Activated T-helper 1 cell treated with anti-CD3 and anti-CD28 coated beads, Interleukin-12 subunit alpha, Interleukin-12 subunit beta, Interleukin-2, Interleukin-4 antibody, amounts not matched to agents 30 ng/mL and 10 ng/mL and 1 ng/mL, durations not matched to agents 14 hours and 24 hours and 36 hours (primary cell): ENCODE measurements around the gene KCNA10. TPM values are rescaled to one million over a fixed set of nuclear protein-coding genes. Genes with fewer than 3 reads are reported as not detected.

Source experiments
- DNase-seq: peaks from one replicate; pipeline ENCODE4 v3.0.0; 2021; ENCODE audit warnings: low spot score
- H3K27ac Mint-ChIP-seq: one replicate; pipeline ENCODE4 v1.8.0; 2021; ENCODE audit warnings: mild to moderate bottlenecking, mixed read lengths
- H3K27me3 Mint-ChIP-seq: one replicate; pipeline ENCODE4 v1.8.0; 2022; ENCODE audit warnings: mild to moderate bottlenecking, moderate library complexity, mixed read lengths; ENCODE audit not compliant: insufficient read depth
- H3K36me3 Mint-ChIP-seq: one replicate; pipeline ENCODE4 v1.8.0; 2021; ENCODE audit warnings: low read depth, mixed read lengths
- H3K4me1 Mint-ChIP-seq: one replicate; pipeline ENCODE4 v1.8.0; 2021; ENCODE audit warnings: low read depth, mixed read lengths
- H3K4me3 Mint-ChIP-seq: one replicate; pipeline ENCODE4 v1.8.0; 2021; ENCODE audit warnings: mild to moderate bottlenecking, moderate library complexity, mixed read lengths
- H3K9me3 Mint-ChIP-seq: one replicate; pipeline ENCODE4 v1.8.0; 2021; ENCODE audit warnings: mixed read lengths
- intact Hi-C: fragments of 100-400 bp; cut with micrococcal nuclease; formaldehyde crosslinking; loops from one replicate; pipeline ENCODE4 v1.15.1; 2024
- total RNA-seq: library from RNA; stranded (reverse); gene quantifications from 2 replicates; pipeline ENCODE4 v1.2.3, GENCODE V29; 2022

The KCNA10 gene
- not detected in 2 replicates for total RNA-seq

DNA sequence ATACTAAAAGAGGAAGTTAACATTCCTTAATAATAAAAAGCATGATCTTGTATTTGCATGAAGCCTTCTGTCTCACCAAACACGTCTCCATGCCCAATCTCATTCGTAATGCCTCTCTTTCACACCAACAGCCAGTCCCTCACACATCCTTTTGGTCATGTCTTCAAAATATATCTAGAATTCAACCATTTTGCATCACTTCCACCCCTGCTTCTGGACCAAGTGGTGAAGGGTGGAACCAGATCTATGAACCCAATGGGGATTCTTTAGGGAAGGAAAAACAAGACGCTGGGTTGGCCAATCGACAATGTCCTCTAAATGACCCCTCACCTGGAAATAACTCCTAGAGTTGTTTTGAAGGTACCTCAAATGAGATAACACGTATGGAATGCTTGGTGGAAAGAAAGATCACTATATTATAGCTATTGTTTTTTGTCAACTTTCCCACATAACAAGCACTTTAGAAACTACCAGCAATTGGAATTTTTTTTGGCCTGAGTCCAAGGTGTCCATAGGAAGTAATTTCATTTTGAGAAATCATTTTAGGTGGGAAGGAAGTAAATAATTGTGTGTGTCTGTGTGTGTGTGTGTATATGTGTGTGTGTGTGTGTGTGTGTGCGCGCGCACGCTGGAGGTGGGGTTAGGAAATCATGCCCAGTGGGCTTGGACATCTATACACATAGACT lies at the start of gene KCNA10:
Gene KCNA10 (minus strand): TSS at position 51 of the 686 bp plus-strand sequence. CDS start 388 bp downstream, outside the sequence.
- DNase-seq, result no peak
- Mint-ChIP-seq H3K36me3 (no peaks in the 10 kb centered on the region), H3K27ac (no peak within 1 kb of the TSS), H3K27me3 (peaks cover 12% of the 10 kb centered on the region), H3K4me3 (no peak within 1 kb of the TSS), H3K4me1 (peaks cover 1% of the 10 kb centered on the region), H3K9me3 (no peaks in the 10 kb centered on the region)
- intact Hi-C loops, result no loop called here

- Mint-ChIP-seq H3K27me3 (peaks cover 37% of the 10 kb centered on the region), H3K9me3 (no peaks in the 10 kb centered on the region), H3K36me3 (no peaks in the 10 kb centered on the region), H3K4me3 (no peak overlapping the region), H3K27ac (no peak overlapping the region), H3K4me1 (no peaks in the 10 kb centered on the region)
- DNase-seq, result no peak
- intact Hi-C loops, result no loop called here
Observed at GRCh38 chr1:110566836-110567235, 47.9 kb upstream of the KCNA10 start.

DNA sequence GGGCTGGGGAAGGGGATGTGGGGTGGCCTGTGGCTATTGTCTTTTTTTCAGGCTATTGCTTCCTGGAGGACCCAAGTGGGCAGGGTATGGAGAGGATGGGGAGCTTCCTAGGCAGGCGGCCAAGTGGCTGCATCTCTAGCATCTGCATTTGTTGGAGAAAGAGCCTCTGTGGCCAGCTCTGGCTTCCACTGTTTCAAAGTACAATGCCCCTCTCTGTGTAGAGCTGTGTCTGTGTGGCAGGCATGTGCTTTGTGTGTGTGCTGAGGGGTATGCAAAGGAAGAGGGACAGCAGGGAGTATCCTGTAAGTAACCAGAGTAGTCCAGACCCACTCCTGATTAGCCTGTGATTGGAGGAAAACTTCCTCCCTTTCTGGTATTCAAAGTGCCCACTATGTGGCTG lies 46.6 kb upstream of the KCNA10 start:
- intact Hi-C loops, result no loop called here
- Mint-ChIP-seq H3K4me3 (no peak overlapping the region), H3K27ac (no peak overlapping the region), H3K4me1 (no peaks in the 10 kb centered on the region), H3K27me3 (peaks cover 28% of the 10 kb centered on the region), H3K9me3 (no peaks in the 10 kb centered on the region), H3K36me3 (no peaks in the 10 kb centered on the region)
- DNase-seq, result no peak

- intact Hi-C loops, result no loop called here
- Mint-ChIP-seq H3K4me3 (no peak overlapping the region), H3K9me3 (no peaks in the 10 kb centered on the region), H3K36me3 (no peaks in the 10 kb centered on the region), H3K27ac (no peak overlapping the region), H3K27me3 (peaks cover 25% of the 10 kb centered on the region), H3K4me1 (no peaks in the 10 kb centered on the region)
- DNase-seq, result no peak
Observed at GRCh38 chr1:110563089-110563488, 44.1 kb upstream of the KCNA10 start.

- Mint-ChIP-seq H3K36me3 (no peaks in the 10 kb centered on the region), H3K4me3 (no peak overlapping the region)
- intact Hi-C loops, result no loop called here
Observed at GRCh38 chr1:110561596-110561995, 42.6 kb upstream of the KCNA10 start.

GRCh38 chr1:110559157-110559556 lies 40.2 kb upstream of the KCNA10 start:
- Mint-ChIP-seq H3K36me3 (no peaks in the 10 kb centered on the region), H3K4me1 (no peaks in the 10 kb centered on the region), H3K27ac (no peak overlapping the region), H3K27me3 (peaks cover 46% of the 10 kb centered on the region), H3K9me3 (no peaks in the 10 kb centered on the region), H3K4me3 (no peak overlapping the region)
- intact Hi-C loops, result no loop called here
- no peak for DNase-seq

More at GRCh38 chr1:110561596-110561995, 42.6 kb upstream of the KCNA10 start:
- no peak for DNase-seq
- H3K27me3 Mint-ChIP-seq, result peaks cover 27% of the 10 kb centered on the region
- H3K9me3 Mint-ChIP-seq, result no peaks in the 10 kb centered on the region
- no peaks in the 10 kb centered on the region for H3K4me1 Mint-ChIP-seq
- H3K27ac Mint-ChIP-seq, result no peak overlapping the region

DNA sequence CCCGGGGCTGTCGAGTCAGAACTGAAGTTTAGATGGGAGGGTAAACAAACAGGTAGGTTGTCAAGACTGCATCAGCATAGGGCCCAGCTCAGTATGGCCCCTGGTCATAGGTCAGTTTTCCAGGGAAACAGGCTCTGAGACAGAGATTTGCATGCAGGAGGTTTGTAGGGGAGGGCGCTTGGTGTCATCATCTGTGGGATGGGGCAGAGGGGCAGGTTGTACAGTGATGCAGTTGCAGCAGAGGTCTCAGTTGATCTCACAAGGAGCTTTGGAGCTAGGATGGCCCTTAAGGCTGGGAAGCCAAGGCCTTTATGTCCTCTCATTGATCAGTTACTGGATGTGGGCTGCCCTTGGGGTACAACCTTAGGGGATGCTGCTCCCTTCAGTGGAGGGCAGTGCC lies 38.5 kb upstream of the KCNA10 start:
- no peaks in the 10 kb centered on the region for H3K9me3 Mint-ChIP-seq
- H3K27ac Mint-ChIP-seq, result no peak overlapping the region
- H3K36me3 Mint-ChIP-seq, result no peaks in the 10 kb centered on the region
- no peak for DNase-seq
- H3K4me1 Mint-ChIP-seq, result no peaks in the 10 kb centered on the region
- intact Hi-C loops, result no loop called here
- peaks cover 58% of the 10 kb centered on the region for H3K27me3 Mint-ChIP-seq
- no peak overlapping the region for H3K4me3 Mint-ChIP-seq

GRCh38 chr1:110556471-110556807 lies 37.5 kb upstream of the KCNA10 start:
- Mint-ChIP-seq H3K27ac (no peak overlapping the region), H3K4me3 (no peak overlapping the region), H3K9me3 (no peaks in the 10 kb centered on the region), H3K27me3 (peaks cover 58% of the 10 kb centered on the region), H3K36me3 (no peaks in the 10 kb centered on the region), H3K4me1 (no peaks in the 10 kb centered on the region)
- intact Hi-C loops, result no loop called here
- no peak for DNase-seq

DNA sequence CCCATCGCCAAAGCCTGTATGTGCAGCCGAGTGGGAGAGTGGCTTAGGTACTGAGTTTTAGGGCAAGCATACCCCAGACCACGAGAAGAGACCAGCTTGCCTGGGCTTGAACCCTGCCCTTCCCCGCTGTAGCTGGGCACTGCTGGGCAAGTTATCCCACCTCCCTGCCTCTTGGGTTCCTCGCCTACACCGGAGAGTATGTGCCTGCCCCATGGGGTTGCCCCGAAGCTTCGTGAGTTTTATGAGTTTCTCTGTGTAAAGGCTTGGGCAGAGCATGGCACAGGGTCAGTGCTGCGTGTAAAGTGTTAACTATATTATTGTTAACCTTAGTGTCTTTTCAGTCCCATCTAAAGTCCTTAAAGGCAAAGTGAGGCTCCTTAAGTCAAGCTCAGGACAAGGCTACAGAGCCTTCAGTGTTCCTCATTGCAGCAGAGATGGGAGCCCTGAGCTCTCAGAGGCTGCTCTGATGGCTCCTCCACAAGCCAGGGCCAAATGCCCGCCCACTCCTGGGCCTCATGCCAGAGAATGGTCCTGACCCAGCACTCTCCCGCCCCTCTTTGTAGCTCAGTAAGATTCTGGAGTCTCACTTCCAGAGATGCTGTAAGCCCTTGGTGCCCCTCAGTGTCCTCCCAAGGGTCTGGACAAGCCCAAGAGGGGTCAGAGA lies 37.0 kb upstream of the KCNA10 start:
- Mint-ChIP-seq H3K9me3 (no peaks in the 10 kb centered on the region), H3K27me3 (peaks cover 58% of the 10 kb centered on the region), H3K4me3 (no peak overlapping the region), H3K27ac (no peak overlapping the region), H3K36me3 (no peaks in the 10 kb centered on the region), H3K4me1 (no peaks in the 10 kb centered on the region)
- intact Hi-C loops, result loop anchor here (1.0 to 2.0 kb wide), 2 partner anchors 59 to 227 kb away; no protein-coding TSS in a partner anchor
- DNase-seq, result no peak

DNA sequence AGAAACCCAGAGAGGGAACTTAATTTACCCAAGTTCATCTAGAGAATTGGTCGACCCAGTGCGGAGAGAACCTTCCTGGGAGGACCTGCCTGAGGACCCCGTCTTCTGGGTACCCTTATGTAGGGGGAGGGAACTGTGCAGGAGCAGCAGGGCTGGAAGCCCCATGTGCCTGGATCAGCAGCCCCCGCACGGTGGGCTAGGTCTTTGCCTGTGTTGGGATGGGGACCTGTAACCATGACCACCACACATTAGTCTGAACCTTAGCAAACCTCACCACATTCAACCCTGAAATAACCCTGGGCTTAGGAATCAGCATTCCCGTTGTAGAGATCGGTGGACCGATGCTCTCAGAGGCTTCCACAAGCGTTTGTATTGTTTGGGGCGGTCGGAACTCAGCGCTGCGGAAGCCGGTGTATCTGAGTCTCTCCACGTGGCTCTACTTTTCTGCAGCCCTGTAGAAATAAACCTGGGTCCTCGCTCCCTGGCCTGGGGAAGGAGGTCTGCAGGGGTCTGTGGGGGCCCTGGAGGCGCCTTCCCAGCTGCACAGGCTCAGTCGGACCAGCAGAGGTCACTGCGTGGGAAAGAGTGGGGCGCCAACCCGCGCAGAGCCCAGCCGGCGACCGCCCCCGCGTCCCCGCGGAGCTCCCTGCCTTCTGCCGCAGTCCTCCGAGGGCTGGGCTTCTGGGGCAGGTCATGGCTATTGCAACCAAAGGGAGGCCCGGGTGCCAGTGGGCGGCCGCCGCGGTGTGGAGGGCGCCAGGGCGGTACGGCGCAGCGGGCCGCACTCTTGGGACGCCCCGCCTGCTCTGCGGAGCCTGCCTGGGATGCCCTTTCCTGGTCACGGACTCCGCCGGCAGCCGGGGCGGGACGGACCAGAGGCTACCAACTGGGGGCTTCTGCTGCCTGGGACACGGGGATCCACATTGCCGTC lies 36.2 kb upstream of the KCNA10 start:
- intact Hi-C loops, result loop anchor here (1.0 to 2.0 kb wide), 2 partner anchors 60 to 228 kb away; no protein-coding TSS in a partner anchor
- no peaks in the 10 kb centered on the region for H3K36me3 Mint-ChIP-seq
- no peaks in the 10 kb centered on the region for H3K9me3 Mint-ChIP-seq
- no peak overlapping the region for H3K27ac Mint-ChIP-seq
- peak overlapping the region; percentile 7 for H3K4me3 Mint-ChIP-seq
- peak; percentile 45 for DNase-seq
- no peaks in the 10 kb centered on the region for H3K4me1 Mint-ChIP-seq
- peaks cover 57% of the 10 kb centered on the region for H3K27me3 Mint-ChIP-seq

- Mint-ChIP-seq H3K27ac (no peak overlapping the region), H3K27me3 (peaks cover 38% of the 10 kb centered on the region), H3K4me1 (no peaks in the 10 kb centered on the region), H3K4me3 (no peak overlapping the region), H3K36me3 (no peaks in the 10 kb centered on the region), H3K9me3 (no peaks in the 10 kb centered on the region)
- intact Hi-C loops, result no loop called here
- no peak for DNase-seq
Observed at GRCh38 chr1:110551278-110551809, 32.4 kb upstream of the KCNA10 start.

DNA sequence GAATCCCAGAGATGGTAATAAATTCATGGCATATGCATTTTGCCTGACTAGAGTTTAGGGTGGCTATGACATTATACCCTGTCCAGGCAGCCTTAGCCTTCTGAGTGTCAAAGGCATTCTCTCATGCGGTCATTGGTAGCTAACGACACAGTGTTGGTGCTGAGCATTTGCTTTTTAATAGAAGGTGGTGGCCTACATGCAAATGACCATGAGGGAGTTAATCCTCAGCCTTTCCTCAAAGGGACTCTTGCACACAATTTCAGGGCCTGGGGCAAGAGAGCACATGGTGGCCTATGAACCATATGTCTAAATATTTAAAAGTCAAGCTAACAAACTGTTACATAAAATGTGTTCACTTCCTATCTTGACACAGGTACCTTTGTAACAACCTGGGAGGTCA lies 30.9 kb upstream of the KCNA10 start:
- Mint-ChIP-seq H3K4me1 (no peaks in the 10 kb centered on the region), H3K4me3 (no peak overlapping the region), H3K27ac (no peak overlapping the region), H3K9me3 (no peaks in the 10 kb centered on the region), H3K36me3 (no peaks in the 10 kb centered on the region), H3K27me3 (peaks cover 27% of the 10 kb centered on the region)
- intact Hi-C loops, result no loop called here
- no peak for DNase-seq
